CD4-positive, alpha-beta T cell treated with Interleukin-15 for 1 hour (primary cell): Measurements from ENCODE around the gene LGI4.

Experiments used
- DNase-seq: peaks from one replicate; pipeline ENCODE4 v3.0.0-alpha.2; 2020

The LGI4 gene

GRCh38 chr19:35134601-35135242 is at the start of gene LGI4:
Gene LGI4, minus strand, starts transcription at chr19:35135059. Its CDS starts 379 bp downstream, at chr19:35134680.
- DNase-seq = no peak

GRCh38 chr19:35184267-35184666 is 49.4 kb upstream of the LGI4 start:
- DNase-seq = no peak

DNA sequence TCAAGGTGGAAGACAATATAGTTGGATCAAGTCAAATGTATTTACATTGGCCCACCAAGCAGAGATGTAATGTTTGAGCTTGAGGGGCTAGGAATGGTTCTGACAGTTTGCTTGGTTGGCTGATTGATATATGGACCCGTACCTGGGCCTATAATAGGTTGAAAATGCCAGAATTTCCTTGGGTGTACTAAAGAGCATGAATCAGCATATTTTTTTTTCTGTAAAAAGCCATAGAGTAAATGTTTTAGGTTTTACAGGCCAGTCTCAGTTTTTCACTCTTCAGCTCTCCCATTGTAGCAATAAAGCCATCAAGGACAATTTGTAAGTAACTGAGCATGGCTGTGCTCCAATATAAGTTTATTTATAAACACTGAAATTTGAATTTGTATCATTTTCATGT is 46.5 kb upstream of the LGI4 start:
- DNase-seq = no peak

DNA sequence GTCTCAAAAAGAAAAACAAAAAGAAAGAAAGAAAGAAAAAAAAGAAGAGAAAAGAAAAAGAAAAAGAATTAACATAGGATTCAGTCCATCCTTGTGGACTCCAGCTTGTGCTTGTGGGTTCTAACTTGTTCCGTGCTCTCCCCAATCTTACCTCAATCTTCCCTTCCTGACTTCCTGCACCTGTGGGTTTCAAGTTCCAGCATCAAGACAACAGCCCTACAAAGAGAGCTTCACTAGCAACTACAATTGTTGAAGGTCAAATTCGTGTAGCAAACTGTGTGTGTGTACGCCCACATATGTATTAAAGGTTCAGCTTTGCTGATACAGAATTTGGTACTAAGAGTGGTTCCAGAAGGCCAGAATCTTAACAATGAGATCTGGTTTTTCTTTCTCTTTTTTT is 45.0 kb upstream of the LGI4 start:
- DNase-seq = no peak

- no peak for DNase-seq
Observed at GRCh38 chr19:35178701-35179100, 43.8 kb upstream of the LGI4 start.

- no peak for DNase-seq
Observed at GRCh38 chr19:35177377-35178274, 42.8 kb upstream of the LGI4 start.

DNA sequence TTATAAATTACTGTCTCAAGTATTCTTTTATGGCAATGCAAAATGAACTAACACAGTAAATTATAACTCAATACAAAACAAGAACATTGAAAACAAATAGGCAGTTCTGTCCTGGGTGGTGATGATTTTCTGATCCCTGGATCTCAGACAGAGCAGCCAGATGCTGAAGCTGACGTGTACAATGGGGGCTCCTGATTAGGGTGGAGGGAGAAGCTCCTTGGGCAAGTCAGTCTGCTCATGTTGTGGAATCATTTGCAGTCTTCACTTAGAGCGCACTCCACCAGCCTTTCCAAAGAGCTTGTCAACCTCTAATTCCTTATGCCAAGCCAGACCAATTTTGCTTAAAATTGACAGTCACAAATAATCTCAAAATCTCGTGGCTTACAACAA is 41.3 kb upstream of the LGI4 start:
- no peak for DNase-seq

- DNase-seq = no peak
Observed at GRCh38 chr19:35174226-35174625, 39.4 kb upstream of the LGI4 start.

DNA sequence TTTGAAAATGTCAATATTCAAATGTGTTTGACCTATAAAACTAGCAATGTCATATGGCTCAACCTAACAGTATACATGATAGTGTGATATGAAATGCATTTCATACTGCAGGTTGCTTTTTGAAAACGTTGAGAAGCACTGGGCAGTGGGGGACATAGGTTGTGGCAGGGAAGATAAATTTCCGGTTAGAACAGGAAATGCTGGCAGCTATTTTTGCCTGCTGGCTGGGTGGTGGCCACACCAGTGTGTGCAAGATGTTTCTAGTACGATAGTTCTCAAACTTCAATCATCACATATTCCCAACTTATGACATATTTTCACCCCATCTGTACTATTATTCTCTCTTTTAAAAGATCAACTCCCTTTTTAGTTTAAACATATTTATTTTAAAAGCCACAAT is 36.9 kb upstream of the LGI4 start:
- no peak for DNase-seq

- DNase-seq = no peak
Observed at GRCh38 chr19:35170359-35171061, 35.7 kb upstream of the LGI4 start.

GRCh38 chr19:35169221-35169995 is 34.5 kb upstream of the LGI4 start:
- no peak for DNase-seq

DNA sequence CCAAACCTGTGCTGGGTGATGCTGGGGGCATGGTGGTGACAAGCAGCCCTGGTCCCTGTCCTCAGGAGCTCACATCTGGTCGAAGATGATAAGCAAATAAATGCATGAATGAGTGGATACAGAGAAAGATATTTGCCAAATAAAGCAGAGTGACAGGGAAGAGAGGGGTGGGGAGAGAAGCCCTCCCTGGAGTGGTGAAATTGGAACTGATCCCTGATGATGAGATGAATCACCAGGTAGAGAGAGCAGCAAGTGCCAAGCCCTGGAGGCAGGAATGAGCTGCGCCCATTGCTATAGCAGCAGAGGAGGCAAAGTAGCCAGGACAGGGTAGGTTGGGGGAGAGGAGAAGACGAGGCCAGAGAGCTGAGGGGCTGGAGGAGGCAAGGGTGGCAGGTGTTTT is 33.3 kb upstream of the LGI4 start:
- no peak for DNase-seq

- no peak for DNase-seq
Observed at GRCh38 chr19:35167251-35168119, 32.6 kb upstream of the LGI4 start.

- DNase-seq = no peak
Observed at GRCh38 chr19:35166100-35167063, 31.5 kb upstream of the LGI4 start.

DNA sequence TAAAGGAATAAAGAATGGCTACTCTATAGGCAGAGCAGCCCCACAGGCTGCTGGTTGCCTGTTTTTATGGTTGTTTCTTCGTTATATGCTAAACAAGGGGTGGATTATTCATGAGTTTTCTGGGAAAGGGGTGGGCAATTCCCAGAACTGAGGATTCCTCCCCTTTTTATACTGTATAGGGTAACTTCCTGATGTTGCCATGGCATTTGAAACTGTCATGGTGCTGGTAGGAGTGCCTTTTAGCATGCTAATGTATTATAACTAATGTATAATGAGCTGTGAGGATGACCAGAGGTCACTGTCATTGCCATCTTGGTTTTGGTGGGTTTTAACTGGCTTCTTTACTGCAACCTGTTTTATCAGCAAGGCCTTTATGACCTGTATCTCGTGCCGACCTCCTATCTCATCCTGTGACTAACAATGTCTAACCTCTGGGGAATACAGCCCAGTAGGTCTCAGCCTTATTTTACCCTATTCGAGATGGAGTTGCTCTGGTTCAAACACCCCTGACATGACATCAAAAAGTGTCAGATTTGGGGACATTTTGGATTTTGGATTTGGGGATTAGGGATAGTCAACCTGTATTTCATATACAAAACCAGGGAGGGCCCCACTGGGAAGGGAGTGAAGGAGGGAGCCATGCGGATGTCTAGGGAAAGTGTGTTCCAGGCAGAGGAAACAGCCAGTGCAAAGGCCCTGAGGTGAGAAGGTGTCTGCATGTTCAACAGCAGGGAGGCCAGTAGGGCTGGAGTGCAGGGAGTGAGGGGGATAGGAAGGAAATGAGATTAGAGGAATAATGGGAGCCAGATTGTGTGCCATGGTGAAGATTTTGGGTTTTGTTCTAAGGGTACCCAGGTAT is 30.6 kb upstream of the LGI4 start:
- DNase-seq = no peak

- no peak for DNase-seq
Observed at GRCh38 chr19:35164418-35164817, 29.6 kb upstream of the LGI4 start.

DNA sequence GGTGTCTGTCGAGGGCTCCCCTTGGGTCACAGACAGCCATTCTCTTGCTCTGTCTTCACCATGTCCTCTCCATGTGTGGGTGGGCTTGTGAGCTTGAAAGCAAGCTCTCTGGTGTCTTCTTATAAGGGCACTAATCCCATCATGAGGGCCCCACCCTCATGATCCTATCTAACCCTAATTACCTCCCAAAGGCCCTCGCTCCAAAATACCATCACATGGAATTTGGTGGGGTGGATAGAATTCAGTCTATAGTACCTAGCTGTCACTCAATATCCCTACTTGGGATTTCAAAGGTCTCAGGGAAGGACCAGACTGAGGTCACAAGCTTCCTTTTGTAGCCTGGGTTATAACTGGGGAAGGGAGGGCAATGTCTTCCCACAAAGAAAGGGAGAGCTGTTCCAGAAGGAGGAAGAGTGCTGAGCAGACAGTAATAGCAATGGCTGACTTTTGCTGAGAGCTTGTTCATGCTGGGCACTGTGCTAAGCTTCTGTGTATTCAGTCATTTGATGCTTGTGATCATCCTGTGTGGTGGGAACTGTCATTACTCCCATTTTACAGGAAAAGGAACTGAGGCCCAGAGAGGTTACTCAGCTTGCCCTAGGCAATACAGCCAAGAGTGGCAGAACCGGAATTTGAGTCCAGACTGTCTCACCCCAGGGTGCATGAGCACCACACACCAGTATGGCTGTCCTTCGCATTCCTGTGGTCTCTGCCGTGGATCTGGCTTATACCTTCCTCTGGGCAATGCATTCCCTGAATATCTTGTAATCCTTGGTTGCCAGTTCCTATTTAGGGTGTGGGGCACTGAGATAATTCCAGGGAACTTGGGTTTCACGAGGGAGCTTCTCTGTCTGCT is 27.8 kb upstream of the LGI4 start:
- DNase-seq = no peak

- DNase-seq = no peak
Observed at GRCh38 chr19:35161434-35161743, 26.5 kb upstream of the LGI4 start.
